IPS-NIHi7 (cell line): ENCODE results near the gene ZNF639.
"Not testable (repeated sequence)": the region's sequence is repeated elsewhere in the genome, so short reads cannot be mapped to it uniquely, and the experiment has no call there.

Source experiments
- DNase-seq: peaks from one replicate; pipeline ENCODE4 v3.0.0; 2012; ENCODE audit warnings: mixed read lengths; ENCODE audit errors: extremely low spot score

ZNF639 gene, protein sequence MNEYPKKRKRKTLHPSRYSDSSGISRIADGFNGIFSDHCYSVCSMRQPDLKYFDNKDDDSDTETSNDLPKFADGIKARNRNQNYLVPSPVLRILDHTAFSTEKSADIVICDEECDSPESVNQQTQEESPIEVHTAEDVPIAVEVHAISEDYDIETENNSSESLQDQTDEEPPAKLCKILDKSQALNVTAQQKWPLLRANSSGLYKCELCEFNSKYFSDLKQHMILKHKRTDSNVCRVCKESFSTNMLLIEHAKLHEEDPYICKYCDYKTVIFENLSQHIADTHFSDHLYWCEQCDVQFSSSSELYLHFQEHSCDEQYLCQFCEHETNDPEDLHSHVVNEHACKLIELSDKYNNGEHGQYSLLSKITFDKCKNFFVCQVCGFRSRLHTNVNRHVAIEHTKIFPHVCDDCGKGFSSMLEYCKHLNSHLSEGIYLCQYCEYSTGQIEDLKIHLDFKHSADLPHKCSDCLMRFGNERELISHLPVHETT

DNA sequence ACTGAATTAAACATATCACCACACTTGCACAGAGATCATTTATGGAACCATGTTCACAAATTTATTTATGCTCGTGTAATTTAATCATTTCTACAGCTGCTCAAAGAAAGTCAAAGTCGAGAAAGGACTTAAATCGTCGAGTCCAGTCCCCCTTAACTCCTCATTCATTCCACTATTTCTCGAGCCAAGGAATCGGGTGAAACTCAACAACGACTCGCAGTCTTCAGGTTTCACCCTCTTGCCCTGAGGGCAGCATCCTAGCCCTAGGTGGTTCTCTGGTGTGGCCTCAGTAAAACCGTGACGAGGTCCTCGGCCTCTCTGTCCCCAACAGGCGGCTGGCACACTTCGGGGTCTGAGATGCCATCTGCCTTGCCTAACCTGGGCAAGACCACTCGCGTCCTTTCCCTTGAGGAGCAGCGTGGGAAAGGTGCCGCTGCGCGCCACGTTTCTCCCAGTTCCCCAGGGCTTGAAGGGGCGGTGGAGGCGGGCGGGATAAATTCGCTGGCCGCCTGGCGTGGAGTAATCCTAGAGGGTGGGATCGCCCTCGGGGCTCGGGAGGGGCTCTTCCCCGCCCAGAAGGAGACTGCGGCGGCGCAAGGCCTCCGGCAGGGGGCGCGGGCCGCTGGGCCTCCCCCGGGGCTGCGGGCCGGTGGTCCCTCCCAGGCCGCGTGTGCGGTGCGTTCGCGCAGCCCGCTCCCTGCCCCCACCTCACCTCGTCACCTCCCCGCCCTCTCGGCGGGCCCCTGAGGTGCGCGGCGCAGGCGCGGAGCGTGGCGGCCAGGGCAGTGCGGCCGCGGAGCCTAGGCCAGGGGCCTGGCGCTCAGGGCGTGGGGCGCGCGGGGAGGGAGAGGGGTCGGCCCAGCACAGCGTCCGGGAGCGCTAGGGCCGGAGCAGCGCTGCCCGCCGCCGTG is at the start of gene ZNF639:
Gene ZNF639, plus strand, starts transcription at position 746 of the 911 bp plus-strand sequence. CDS start 5,263 bp downstream, outside the sequence.
- peak; percentile 96 for DNase-seq

DNA sequence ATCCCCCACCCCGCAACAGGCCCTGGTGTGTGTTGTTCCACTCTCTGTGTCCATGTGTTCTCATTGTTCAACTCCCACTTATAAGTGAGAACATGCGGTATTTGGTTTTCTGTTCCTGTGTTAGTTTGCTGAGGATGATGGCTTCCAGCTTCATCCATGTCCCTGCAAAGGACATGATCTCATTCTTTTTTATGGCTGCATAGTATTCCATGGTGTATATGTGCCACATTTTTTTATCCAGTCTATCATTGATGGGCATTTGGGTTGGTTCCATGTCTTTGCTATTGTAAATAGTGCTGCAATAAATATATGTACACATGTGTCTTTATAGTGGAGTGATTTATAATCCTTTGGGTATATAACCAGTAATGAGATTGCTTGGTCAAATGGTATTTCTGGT is 48.4 kb upstream of the ZNF639 start:
- DNase-seq = not testable (repeated sequence)

DNA sequence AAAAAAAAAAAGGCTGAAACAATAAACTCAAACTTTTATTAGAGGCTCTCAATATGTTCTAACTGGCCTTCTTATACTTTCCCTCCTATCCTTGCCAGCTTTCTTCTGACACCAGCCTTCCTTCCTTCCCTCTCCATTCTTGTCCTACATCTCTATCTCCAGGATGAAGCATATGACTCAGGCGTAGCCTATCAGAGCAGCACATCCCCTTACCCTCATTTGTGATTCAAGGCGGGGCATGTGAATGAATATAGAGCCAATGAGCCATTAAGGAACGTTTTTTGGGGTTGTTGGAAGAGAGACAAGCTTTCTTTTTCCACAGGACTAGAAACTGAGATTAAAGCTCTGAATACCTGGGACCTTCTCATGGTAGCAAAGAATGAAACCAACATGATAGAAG is 46.8 kb upstream of the ZNF639 start:
- no peak for DNase-seq

DNA sequence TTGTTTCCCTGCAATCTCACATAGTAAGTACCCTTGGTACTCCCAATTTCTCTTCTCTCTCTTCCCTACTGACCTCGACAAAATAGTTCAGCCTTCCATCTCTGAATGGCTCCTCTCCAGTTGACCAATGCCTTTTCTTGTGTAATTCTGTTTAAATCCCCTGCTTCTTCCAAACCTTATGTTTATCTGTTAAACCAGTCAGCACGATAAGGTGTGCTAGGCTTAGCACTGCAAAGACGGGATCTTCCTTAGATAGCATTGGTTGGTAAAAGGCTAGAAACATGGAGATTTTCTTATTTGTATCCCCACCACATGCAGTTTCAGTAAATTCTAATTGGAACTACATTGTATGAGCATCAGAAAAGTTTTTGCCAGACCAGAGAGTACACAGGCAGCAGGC is 46.1 kb upstream of the ZNF639 start:
- no peak for DNase-seq

DNA sequence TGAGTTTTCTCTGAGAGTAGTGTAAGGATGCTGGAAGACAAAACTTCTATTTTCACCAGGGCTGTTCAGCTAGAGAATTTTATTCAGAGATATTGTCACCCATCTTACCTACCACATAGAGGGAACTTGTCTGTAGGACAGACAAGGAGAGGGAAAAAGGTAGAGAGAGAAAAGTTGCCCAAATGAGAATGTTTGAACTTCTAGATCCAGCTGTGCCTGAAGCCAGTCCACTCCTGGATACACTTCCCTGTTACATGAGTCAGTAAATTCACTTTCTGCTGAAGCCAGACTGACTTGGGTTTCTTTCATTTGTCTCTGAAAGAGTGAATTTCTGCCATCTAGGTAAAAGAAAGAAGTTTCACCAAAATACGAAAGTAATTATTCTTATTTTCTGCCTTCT is 44.7 kb upstream of the ZNF639 start:
- no peak for DNase-seq

DNA sequence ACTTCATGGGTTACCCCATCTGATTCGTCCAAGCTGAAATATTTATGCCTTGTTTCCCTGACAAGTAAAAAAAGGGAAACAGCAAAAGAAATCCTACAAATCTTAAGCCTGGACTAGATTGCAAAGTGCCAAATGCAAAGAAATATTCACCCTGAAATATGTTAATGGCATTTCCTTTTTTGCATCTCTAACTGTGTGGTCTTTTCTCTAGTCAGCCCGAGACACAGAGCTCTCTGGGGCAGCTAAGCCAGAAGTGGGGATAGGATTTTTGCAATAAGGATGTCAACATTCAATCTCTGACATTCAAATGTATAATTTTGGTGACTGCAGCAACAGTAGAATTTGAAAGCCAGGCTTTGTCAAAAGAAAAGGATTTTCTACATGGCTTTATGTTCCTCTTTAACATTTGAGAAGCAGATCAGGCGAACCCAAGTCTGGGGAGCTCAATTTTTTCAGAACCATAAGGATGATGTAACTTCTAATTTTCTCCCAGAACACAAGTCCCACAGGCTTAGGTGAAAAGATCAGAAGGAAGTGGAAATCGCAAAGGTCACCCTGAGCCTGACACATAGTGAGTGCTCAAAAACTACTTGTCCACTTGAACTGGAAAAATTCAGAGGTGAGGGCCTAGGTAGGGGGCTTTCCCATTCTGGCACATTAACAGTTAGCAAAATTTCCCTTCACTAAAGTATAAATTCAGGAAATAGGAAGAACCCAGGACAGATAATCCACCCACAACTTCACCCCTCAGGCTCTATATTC is 43.7 kb upstream of the ZNF639 start:
- no peak for DNase-seq

DNA sequence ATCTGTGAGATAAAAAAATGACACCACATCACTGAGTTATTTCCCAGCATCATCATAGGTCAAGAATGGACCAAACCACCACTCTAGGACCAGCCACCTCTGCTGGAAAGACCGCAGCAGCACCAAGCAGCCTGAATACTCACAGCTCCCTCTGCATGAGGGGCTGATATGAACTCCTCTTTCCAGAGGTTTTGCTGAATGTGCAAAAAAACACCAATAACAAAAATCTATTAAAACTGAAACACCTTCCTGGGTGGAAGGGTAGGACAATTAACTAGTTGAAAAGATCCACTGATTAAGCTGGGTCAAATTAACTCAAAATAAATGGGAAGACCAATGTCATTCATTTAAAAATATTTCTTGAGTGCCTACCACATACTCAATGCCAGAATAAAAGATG is 43.0 kb upstream of the ZNF639 start:
- no peak for DNase-seq

DNA sequence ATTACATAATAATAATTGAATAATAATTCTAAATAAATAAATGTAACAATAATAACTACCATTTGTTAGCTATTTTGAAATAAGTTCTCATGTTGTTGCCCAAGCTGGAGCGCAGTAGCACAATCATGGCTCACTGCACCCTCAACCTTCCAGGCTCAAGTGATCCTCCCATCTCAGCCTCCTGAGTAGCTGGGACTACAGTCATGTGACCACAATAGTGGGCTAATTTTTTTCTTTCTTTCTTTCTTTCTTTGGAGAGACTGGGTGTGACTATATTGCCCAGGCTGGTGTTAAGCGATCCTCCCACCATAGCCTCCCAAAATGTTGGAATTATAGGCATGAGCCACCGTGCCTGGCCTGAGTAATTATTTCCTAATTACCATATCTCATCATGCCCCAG is 41.0 kb upstream of the ZNF639 start:
- DNase-seq = no peak

DNA sequence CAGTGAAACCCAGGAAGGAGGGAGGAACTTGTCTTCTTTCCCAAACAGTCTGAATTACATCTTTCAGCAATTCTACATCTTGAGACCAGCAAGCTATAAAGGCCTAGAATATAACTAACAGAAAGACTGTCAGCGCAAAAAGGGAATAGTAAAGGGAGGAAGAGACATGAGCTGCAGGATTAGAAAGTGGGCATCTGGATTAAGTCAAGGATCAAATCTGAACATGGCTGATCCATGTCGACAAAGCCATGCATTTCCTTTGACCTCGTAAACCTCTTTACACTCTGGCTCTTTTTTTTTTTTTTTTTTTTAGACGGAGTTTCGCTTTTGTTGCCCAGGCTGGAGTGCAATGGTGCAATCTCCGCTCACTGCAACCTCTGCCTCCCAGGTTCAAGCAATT is 36.5 kb upstream of the ZNF639 start:
- no peak for DNase-seq

DNA sequence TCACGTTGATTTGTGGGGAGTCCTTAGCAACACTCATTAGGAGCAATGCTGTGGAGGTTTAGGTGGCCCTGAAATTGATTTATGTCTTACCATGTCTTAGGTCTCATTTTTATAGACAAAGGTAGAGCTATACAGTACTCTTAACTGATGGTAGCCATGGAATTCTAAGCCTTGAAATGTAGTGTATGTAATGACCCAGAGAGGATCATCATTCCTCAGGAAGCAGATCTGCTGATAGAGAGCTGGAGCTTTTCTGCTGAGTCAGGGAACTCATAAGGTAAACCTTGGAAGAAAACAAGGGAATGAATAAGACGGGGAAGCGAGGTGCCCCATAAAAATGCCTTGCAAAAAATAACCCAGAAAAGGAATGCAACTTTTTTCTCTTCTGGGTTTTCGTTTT is 34.0 kb upstream of the ZNF639 start:
- DNase-seq = no peak

DNA sequence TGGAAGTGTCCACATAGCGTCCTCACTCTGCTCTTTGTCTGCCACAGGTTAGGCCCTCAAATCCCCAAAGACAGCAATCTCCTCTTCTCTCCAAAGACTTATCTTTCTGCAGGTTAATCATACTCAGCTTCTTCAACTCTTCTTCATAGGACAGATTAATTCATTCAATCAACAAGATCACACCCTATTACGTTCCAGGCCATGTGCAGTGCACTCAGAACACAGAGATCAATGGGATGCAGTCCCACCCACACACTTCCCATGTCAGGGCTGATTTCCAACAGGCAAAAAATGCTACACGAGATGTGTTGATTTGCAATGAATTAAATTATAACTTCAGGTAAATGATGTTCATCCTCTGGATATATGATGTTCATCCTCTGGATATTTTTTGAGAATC is 33.5 kb upstream of the ZNF639 start:
- no peak for DNase-seq

DNA sequence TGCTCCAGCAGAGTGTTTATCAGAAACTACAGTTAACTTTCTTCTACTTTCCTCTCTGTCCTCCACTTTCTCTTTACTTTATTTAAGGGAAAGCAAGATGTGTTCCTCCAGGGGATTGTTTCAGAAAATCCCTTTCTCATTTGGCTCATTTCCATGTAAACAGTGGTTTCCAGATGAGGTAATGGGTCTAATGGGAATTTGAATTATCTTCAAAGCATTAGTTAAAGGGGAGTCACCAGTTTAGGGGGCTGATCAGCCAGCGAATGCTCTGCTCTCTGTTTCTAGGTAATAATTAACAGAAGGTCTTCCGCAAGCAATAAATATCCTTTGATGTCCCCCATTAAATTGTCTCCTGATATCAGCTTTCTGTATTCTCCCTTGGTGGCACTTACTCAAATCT is 30.4 kb upstream of the ZNF639 start:
- no peak for DNase-seq

DNA sequence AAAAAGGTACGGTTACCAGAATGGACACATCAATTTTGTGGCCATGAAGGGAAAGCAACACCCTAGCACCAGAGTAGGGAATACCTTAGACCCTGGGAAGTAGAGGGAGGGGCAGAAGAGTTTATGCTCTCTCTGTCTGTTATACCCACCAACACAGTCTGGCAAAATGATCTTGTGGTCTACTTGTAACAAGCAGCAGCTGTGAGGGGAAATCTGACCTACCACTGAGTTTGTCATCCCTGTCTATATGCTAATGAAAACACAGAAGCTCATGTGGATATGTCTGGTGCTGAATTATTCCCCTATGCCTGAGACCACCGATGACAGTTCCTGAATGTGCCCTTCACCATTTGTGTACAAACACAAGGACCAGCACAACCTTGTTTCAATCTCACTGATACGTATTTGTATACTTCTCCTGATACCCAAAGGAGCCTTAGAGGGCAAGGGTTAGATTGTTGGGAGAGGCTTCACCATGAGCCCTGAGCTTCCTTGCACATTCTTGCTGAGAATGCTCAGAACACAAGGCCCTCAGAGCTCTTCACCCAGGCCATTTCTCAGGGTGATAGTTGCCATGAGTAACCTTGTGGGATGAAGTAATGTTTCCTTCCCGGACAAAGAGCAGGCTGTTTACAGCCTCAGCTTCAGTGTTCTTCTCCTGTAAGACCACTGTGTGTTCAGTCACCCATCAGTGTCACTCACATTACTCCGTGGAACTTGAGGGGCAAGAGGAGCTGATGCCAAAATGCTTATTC is 24.7 kb upstream of the ZNF639 start:
- DNase-seq = no peak

DNA sequence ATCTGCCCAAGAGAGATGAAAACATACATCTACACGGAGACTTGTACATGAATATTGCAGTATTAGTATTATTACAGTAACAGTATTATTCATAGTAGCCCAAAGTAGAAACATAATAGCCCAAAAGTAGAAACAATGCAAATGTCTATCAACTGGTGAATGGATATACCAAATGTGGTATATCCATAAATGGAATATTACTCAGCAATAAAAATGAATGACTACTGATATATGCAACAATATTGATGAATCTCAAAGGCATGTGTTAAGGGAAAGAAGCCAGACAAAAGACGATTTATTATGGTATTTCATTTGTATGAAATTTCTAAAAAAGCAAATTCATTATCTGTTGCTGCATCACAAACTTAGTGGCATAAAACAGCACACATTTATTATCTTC is 23.5 kb upstream of the ZNF639 start:
- DNase-seq = no peak

DNA sequence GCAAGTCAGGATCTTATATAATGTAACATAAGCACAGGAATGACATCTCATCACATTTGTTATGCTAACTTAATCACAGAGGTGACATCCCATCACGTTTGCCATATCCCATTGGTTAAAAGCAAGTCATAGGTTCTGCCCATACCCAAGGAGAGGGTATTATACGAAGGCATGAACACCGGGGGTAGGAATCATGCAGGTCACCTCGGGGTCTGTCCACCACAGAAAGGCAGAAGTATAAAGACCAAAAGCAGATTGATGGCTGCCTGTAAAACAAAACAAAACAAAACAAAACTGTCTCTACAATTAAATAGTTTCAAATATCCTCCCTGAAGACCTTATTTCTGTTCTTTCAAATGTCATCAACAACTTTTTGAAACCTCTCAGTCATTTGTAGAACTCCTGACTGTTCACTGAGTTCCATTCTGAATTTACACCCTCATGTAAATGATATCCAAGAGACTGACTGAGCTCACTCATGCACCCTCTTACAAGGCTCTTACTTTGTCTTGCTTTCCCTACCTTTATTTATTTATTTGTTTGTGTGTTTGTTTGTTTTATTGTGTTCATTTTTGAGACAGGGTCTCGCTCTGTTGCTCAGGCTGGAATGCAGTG is 22.7 kb upstream of the ZNF639 start:
- no peak for DNase-seq

DNA sequence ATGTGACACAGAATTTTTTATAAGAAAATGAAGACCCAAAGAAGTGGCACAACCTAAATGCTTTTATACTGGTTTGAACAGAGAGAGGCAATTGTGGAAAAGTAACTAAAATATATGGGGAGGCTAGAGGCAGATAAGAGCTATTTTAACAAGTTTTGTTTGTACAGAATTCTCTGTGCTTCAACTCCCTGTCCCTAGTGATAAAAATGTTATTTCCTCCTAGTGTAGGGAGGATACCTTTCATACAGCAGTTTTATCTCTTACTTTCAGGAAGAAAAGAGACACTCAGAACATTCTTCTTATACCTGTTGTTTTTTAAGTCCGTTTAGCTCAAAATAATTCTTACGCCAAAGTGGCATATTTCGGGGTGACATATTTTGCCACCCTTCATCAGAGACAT is 21.2 kb upstream of the ZNF639 start:
- no peak for DNase-seq

DNA sequence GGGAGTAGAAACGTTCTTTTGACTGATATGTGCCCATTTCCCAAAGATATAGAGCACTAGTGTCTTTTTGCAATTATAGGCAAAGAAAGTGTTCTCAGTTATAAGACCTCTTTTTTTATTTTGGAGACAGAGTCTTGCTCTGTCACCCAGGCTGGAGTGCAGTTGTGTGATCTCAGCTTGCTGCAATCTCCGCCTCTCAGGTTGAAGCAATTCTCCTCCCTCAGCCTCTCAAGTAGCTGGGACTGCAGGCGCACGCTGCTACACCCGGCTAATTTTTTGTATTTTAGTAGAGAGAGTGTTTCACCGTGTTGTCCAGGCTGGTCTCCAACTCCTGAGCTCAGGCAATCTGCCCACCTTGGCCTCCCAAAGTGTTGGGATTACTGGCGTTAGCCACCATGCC is 20.7 kb upstream of the ZNF639 start:
- no peak for DNase-seq

DNA sequence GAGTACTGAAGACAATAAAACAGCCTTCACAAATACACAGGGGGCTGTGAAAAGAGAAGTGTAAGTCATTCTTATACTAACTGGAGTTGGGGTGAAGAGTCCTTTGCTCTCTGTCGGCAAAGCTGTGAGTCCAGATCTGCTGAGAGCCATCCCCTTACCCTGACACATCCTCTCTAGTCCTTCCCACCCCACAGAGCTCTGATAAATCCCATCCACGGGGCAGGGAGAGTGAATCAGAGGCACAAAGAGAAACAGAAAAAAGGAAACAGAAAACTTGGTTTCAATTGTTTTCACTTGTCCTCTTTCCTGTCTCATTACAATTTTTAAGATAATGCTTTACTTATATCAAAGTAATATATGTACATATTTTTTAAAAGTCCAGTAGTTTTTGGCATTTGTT is 18.2 kb upstream of the ZNF639 start:
- DNase-seq = no peak

DNA sequence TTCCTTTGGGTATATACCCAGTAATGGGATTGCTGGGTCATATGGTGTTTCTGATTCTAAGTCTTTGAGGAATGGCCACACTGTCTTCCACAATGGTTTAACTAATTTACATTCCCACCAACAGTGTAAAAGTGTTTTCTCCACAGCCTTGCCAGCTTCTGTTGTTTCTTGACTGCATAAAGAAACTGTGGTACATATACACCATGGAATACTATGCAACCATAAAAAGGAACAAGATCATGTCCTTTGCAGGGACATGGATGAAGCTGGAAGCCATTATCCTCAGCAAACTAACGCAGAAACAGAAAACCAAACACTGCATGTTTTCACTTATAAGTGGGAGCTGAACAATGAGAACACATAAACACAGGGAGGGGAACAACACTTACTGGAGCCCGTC is 15.5 kb upstream of the ZNF639 start:
- DNase-seq = not testable (repeated sequence)

DNA sequence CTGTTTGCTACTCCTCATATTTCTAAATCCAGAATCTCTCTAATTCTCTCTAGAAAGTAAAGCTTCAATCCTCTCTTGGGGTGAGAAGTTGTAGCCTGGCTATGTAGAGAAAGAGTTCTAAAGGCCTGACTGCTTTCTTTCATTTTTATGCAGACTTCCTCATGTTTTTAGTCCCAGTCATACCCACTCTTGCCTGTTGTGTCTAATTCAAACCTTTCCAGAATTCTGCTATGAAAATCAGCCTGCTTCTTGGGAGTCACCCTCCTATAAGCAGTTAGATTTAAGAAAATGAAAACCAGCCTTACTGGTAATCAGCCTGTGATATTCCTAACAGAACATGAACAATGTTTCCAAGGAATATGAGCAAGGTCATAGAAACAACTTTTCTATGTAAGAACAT is 14.8 kb upstream of the ZNF639 start:
- no peak for DNase-seq
